Mesothelial cell of epicardium (in vitro differentiated cells): Measurements from ENCODE around the gene GPR132. TPM values are rescaled to one million over a fixed set of nuclear protein-coding genes. Genes with fewer than 3 reads are reported as not detected.
A peak's percentile ranks its signal among the peaks of the same experiment; 100 is the strongest.

Experiments
- DNase-seq, 2 experiments: peaks; one replicate each; pipeline ENCODE4 v3.0.0; 2021; ENCODE audit warnings: low spot score in 2 of 2; ENCODE audit not compliant: unreplicated experiment in 2 of 2
- H3K27ac Mint-ChIP-seq: 2 replicates; pipeline ENCODE4 v1.8.0; 2021; ENCODE audit warnings: mixed read lengths
- H3K27me3 Mint-ChIP-seq: 2 replicates; pipeline ENCODE4 v1.8.0; 2021; ENCODE audit warnings: low read depth, mixed read lengths
- H3K36me3 Mint-ChIP-seq: 2 replicates; pipeline ENCODE4 v1.8.0; 2021; ENCODE audit warnings: mixed read lengths
- H3K4me1 Mint-ChIP-seq: 2 replicates; pipeline ENCODE4 v1.8.0; 2021; ENCODE audit warnings: mixed read lengths
- H3K4me3 Mint-ChIP-seq: 2 replicates; pipeline ENCODE4 v1.8.0; 2021; ENCODE audit warnings: mild to moderate bottlenecking, moderate library complexity, mixed read lengths
- H3K9me3 Mint-ChIP-seq: 2 replicates; pipeline ENCODE4 v1.8.0; 2021; ENCODE audit warnings: mixed read lengths
- total RNA-seq: library from RNA; stranded (reverse); gene quantifications from 3 replicates; pipeline ENCODE4 v1.2.1, GENCODE V29; 2021
- TF ChIP-seq, protein P1 (sequence below): fragments of 200-600 bp; sonication (generic); IDR thresholded peaks from one replicate; pipeline ENCODE4 v1.5.0; 2021; ENCODE audit warnings: antibody characterized with exemption; ENCODE audit not compliant: unreplicated experiment

Gene GPR132
- total RNA-seq, 1 donor from 2014 or later = 1.6 TPM

DNA sequence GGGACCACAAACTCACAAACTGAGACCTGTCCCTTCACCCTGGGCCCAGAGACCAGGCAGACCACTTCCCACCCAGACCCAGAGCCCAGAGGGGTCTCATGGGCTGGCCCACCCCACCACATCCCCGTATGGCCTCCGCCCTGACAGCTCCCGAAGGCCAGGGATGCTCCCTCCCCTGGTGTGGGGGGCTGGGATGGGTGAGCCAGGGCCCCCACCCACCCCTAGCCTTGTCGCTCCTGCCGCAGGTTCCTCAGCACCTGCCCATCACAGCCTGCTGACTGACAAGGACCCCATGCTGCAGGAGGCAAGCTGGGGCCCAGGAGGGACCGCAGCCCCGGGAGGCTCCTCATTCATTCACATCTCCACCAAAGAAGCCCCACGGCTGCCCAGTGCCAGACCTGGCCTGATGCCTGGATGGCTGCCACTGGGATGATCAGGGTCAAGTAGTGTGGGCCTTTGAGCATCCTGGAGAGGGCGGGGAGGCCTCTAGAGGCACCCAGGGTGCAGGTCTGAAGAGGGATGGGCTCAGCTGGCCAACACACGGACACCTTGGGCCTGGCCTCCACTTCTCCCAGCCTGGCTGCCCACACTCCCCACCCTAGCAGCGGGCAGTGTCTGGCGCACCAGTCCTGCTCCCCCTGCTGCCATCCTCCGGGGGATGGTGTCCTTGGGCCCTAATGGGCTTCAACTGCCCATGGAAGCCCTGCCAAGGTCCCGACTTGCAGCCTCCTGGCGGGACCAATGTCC is 24.7 kb upstream of the GPR132 start:
- H3K27me3 Mint-ChIP-seq = no peaks in the 10 kb centered on the region
- H3K36me3 Mint-ChIP-seq = no peaks in the 10 kb centered on the region
- peaks cover 36% of the 10 kb centered on the region for H3K4me1 Mint-ChIP-seq
- H3K4me3 Mint-ChIP-seq = no peak overlapping the region
- TF ChIP-seq, protein P1, sequence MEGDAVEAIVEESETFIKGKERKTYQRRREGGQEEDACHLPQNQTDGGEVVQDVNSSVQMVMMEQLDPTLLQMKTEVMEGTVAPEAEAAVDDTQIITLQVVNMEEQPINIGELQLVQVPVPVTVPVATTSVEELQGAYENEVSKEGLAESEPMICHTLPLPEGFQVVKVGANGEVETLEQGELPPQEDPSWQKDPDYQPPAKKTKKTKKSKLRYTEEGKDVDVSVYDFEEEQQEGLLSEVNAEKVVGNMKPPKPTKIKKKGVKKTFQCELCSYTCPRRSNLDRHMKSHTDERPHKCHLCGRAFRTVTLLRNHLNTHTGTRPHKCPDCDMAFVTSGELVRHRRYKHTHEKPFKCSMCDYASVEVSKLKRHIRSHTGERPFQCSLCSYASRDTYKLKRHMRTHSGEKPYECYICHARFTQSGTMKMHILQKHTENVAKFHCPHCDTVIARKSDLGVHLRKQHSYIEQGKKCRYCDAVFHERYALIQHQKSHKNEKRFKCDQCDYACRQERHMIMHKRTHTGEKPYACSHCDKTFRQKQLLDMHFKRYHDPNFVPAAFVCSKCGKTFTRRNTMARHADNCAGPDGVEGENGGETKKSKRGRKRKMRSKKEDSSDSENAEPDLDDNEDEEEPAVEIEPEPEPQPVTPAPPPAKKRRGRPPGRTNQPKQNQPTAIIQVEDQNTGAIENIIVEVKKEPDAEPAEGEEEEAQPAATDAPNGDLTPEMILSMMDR = no peak
- DNase-seq = no peak
- H3K27ac Mint-ChIP-seq = no peak overlapping the region
- H3K9me3 Mint-ChIP-seq = no peaks in the 10 kb centered on the region

GRCh38 chr14:105088812-105089745 is 23.8 kb upstream of the GPR132 start:
- TF ChIP-seq, protein P1 = no peak
- H3K9me3 Mint-ChIP-seq = no peaks in the 10 kb centered on the region
- H3K4me3 Mint-ChIP-seq = peak overlapping the region; percentile 57
- H3K36me3 Mint-ChIP-seq = no peaks in the 10 kb centered on the region
- peaks cover 29% of the 10 kb centered on the region for H3K4me1 Mint-ChIP-seq
- H3K27me3 Mint-ChIP-seq = no peaks in the 10 kb centered on the region
- DNase-seq = no peak
- peak overlapping the region; percentile 50 for H3K27ac Mint-ChIP-seq

- Mint-ChIP-seq H3K27me3 (no peaks in the 10 kb centered on the region), H3K4me1 (peaks cover 28% of the 10 kb centered on the region), H3K27ac (peak overlapping the region; percentile 71), H3K36me3 (no peaks in the 10 kb centered on the region), H3K4me3 (peak overlapping the region; percentile 66), H3K9me3 (no peaks in the 10 kb centered on the region)
- no peak for DNase-seq
- TF ChIP-seq, protein P1 = no peak
Observed at GRCh38 chr14:105087963-105088811, 23.0 kb upstream of the GPR132 start.

DNA sequence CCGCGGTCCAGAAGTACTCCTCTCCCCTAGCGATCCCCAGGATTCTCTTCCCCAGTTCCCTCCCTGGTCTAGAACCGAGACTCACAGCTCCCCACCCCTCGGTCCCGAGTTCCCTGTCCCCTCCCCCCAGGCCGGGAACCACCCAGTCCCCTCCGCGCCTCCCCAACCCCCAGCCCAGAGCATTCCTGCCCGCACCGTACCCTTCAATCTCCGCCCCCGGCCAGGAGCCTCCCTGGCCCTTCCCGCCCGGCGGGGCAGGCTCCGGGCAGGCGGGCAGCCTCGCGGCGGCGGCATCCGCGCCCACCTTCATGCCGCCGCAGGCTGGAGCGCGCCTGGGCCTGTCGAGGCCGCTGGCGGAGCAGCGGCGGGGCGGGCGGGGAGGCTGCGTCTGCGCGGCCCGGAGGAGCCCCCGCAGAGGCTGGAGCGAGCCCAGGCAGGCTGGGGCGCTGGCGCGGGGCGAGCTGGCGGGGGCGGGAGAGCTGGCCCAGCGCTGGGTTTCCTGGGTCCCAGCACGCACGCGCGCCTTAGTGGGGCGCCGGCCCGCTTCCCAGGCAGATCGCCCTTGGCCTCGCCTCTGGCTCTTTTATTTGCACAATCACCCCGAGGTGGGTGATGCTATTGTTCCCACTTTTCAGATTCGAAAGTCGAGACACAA is 22.2 kb upstream of the GPR132 start:
- peaks cover 26% of the 10 kb centered on the region for H3K4me1 Mint-ChIP-seq
- TF ChIP-seq, protein P1 = no peak
- H3K4me3 Mint-ChIP-seq = peak overlapping the region; percentile 71
- no peak overlapping the region for H3K27ac Mint-ChIP-seq
- no peaks in the 10 kb centered on the region for H3K36me3 Mint-ChIP-seq
- no peaks in the 10 kb centered on the region for H3K27me3 Mint-ChIP-seq
- no peak for DNase-seq
- H3K9me3 Mint-ChIP-seq = no peaks in the 10 kb centered on the region

DNA sequence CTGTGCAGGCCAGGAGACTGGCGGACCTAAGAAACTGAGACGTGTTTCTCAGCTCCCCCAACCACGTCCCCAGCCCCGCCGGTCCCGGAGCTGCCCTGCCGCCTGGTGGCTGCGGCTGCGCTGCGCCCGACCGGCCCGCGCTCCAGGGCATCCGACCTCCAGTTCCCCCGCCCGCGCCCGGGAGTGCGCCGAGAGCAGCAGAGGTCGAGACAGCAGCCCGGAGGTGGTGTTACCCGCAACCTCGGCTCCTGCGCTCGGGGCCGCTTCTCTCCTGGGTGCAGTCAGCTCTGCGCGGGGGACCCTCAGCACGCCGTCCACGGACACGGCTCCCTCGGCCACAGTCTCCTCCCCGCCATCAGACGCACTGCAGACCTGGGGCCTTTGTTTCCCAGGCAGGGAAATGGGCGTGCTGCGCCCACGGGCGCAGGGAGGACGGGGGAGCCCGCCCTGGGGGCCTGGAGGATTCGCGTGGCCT is 21.6 kb upstream of the GPR132 start:
- peak overlapping the region; percentile 76 for H3K27ac Mint-ChIP-seq
- H3K9me3 Mint-ChIP-seq = no peaks in the 10 kb centered on the region
- H3K27me3 Mint-ChIP-seq = no peaks in the 10 kb centered on the region
- TF ChIP-seq, protein P1 = peak; percentile 80
- no peaks in the 10 kb centered on the region for H3K36me3 Mint-ChIP-seq
- peak in 1 of 2 experiments; percentile 87 for DNase-seq
- H3K4me3 Mint-ChIP-seq = peak overlapping the region; percentile 71
- H3K4me1 Mint-ChIP-seq = peaks cover 20% of the 10 kb centered on the region
